Skin epidermis (tissue), 12 donors: ENCODE results near the gene VWA7.

Source experiments
- H3K27ac ChIP-seq, 21 experiments: fragments of 200-600 bp; sonication (generic) in 11 of 21; one replicate each; pipeline ENCODE4 v1.5.0; 2020; ENCODE audit warnings: mild to moderate bottlenecking in 3 of 21, inconsistent platforms in 2 of 21, moderate library complexity in 2 of 21
- H3K4me3 ChIP-seq, 7 experiments: fragments of 200-600 bp; sonication (generic) in 2 of 7; one replicate each; pipeline ENCODE4 v1.5.0; 2020; ENCODE audit warnings: inconsistent platforms in 2 of 7, mild to moderate bottlenecking in 2 of 7, moderate library complexity in 1 of 7

VWA7 gene

DNA sequence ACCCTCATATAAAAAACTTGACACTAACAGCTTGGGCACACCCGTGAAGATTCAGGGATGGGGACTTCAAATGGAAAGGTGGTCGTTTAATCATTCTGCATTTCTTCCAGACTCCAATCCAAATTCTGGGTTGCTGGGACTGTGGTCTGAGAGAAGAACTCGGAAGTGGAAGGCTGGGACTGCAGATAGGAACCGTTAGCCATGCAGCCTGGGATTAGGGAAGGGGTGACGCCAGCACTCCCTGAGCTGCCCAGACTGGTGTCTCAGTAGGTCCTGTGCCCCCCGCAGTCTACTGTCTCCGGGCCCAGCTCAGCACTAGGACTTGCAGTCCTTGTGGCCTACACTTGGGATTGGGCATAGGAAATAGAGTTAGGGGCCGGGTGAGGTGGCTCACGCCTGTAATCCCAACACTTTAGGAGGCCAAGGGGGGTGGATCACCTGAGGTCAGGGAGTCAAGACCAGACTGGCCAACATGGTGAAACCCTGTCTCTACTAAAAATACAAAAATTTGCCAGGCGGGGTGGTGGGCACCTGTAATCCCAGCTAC, 40.3 kb downstream of the VWA7 start:
- Histone ChIP-seq H3K4me3 (peak overlapping the region; percentile 48 to 85 (median 71)), H3K27ac (peak overlapping the region; percentile 68 to 100 (median 95))

GRCh38 chr6:31736021-31736767, 40.9 kb downstream of the VWA7 start, which contains the start of gene CLIC1:
Gene CLIC1, minus strand, starts transcription at chr6:31736530. Its CDS starts 230 bp downstream, at chr6:31736300.
- peak within 1 kb of the TSS; percentile 68 to 100 (median 95) for H3K27ac ChIP-seq
- H3K4me3 ChIP-seq, result peak within 1 kb of the TSS; percentile 48 to 85 (median 71)

- peak overlapping the region; percentile 48 to 85 (median 71) for H3K4me3 ChIP-seq
- H3K27ac ChIP-seq, result peak overlapping the region; percentile 68 to 100 (median 95)
Measured at GRCh38 chr6:31734821-31735406, 42.2 kb downstream of the VWA7 start.

DNA sequence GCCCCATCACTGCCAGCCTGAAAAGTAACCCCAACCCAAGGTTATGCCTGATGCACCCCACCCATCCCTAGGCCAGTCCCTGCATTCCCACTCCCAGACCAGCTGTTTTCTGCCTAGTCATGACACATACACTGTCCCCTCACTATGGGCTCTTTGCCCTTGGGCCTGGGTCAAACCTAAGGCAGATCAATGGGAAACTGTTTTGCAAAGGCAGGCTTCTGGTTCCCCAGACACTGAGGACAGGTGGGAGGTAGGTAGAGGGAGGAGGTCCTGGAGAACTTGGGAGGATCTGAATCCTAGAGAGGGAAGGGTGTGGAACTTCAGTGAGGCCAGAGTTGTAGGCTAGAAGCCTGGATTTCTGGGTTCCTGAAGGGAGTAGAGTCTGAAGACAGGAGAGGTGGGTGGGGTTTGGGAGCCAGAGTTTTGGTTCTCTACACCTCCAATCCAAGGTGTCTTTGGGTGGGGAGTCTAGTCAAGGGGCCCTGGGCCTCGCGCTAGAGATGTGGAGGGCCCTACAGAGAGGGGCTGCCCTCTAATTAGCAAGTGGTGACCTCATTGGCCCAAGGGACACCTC, 42.8 kb downstream of the VWA7 start:
- peak overlapping the region; percentile 48 to 85 (median 71) for H3K4me3 ChIP-seq
- peak overlapping the region in 20 of 21 experiments; percentile 81 to 100 (median 95) for H3K27ac ChIP-seq

DNA sequence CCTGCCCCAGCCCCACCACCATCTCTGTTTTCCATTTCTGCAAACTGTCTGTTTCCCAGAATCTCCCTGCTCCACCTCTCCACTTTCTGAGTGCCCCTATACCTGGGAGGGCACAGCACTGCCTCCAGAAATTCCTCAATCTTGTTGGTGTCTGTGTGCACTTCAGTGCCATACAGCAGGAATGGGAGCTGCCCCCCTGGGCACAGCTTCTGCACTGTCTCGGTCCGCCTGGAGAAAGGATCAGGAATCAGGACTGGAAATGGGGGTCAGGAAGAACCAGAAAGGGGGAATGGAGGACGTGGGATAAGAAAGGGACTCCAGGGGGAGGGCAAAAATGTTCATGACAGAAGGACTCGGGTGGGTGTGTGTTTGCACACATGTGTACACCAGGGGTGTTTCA, 43.4 kb downstream of the VWA7 start:
- H3K27ac ChIP-seq, result peak overlapping the region in 18 of 21 experiments; percentile 83 to 100 (median 96)
- peak overlapping the region in 2 of 7 experiments; percentile 55 to 80 for H3K4me3 ChIP-seq

GRCh38 chr6:31732029-31732428, 45.1 kb downstream of the VWA7 start:
- peak overlapping the region in 3 of 21 experiments; percentile 12 to 39 (median 15) for H3K27ac ChIP-seq
- no peak overlapping the region for H3K4me3 ChIP-seq

- H3K4me3 ChIP-seq, result peak overlapping the region in 3 of 7 experiments; percentile 81 to 82 (median 82)
Measured at GRCh38 chr6:31730631-31731086, 46.5 kb downstream of the VWA7 start.

GRCh38 chr6:31729979-31730630, 47.0 kb downstream of the VWA7 start:
- peak overlapping the region; percentile 51 to 95 (median 89) for H3K27ac ChIP-seq
- peak overlapping the region; percentile 52 to 82 (median 77) for H3K4me3 ChIP-seq

More at GRCh38 chr6:31730631-31731086, 46.5 kb downstream of the VWA7 start:
- peak overlapping the region in 16 of 21 experiments; percentile 83 to 95 (median 91) for H3K27ac ChIP-seq

- peak overlapping the region; percentile 52 to 82 (median 77) for H3K4me3 ChIP-seq
- H3K27ac ChIP-seq, result peak overlapping the region; percentile 51 to 95 (median 89)
Measured at GRCh38 chr6:31729515-31729978, 47.6 kb downstream of the VWA7 start.

DNA sequence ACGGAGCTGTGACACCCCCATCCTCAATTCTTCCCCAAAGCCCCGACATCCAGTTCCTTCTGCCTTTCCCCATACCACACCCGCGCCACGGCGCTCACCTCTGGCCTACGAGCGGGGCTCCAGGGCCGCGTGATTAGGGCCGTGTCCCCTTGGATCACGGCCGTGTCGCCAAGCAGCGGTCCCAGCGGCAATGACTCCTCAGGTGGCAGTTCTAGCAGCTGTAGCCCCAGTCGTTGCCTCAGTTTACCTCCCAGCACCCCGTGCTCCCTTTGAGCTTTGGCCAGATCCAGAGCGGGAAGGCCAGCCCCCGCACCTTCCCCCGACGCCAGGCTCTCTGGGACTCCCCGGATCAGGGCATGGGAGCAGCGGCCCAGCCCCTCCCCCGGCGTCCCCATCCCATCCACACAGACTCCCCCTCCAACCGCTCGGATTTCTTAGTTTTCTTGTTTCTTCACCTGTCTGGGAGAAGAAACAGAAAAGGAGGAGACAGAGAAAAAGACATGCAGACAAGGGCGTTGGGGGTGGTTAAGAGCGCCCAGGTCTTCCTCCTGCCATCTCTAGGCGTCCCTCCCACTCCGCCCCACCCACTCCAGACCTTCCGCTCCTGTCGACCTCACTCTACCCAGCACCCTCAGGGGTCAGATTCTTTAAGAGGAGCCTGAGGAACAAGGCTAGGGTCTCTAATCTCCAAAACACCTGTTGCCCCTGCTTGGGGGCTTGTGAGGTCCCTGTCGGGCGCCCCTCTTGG, 48.2 kb downstream of the VWA7 start, which contains the start of gene DDAH2:
Gene DDAH2, minus strand, starts transcription at position 533 of the 748 bp plus-strand sequence. Its CDS starts 138 bp downstream, at position 395.
- Histone ChIP-seq H3K4me3 (peak within 1 kb of the TSS; percentile 52 to 82 (median 77)), H3K27ac (peak within 1 kb of the TSS; percentile 56 to 95 (median 89))

- peak overlapping the region; percentile 52 to 82 (median 77) for H3K4me3 ChIP-seq
- H3K27ac ChIP-seq, result peak overlapping the region; percentile 56 to 95 (median 86)
Measured at GRCh38 chr6:31727717-31728671, 49.1 kb downstream of the VWA7 start.

- Histone ChIP-seq H3K4me3 (no peak overlapping the region), H3K27ac (peak overlapping the region in 19 of 21 experiments; percentile 43 to 93 (median 85))
Measured at GRCh38 chr6:31727034-31727716, 50.0 kb downstream of the VWA7 start.

GRCh38 chr6:31725502-31726350, 51.4 kb downstream of the VWA7 start:
- Histone ChIP-seq H3K4me3 (no peak overlapping the region), H3K27ac (peak overlapping the region in 9 of 21 experiments; percentile 6 to 84 (median 28))

DNA sequence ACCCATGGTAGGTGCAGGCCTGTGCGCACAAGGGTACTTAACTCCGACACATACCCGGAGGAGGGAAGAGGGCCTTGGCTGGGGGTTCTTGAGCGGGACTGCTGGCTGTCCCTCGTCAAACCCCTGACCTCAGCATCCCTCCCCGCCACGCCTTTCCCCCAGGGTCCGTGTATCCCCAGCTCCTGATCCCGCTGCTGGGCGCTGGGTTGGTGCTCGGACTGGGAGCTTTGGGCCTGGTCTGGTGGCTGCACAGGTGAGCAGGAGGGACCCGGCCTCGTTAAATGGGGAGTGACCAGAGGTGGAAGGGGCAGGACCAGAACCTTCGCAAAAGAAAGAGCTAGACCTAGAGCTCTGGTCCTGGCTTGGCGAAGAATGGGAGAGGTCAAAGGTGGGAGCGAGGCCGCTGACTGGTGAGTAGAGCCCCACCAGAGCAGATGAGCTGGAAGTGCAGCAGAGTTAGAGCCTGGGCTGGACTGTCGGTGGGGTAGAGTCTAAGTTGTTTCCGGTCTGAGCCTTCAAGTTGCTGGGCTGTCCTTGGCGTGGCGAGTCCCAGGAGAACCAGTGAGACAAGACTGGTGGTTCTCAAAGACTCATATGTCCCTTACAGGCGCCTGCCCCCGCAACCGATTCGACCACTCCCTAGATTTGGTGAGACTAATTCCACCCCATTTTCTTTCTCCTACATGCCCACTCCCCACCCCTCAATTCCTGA, 53.0 kb downstream of the VWA7 start:
- H3K4me3 ChIP-seq, result no peak overlapping the region
- H3K27ac ChIP-seq, result peak overlapping the region in 4 of 21 experiments; percentile 43 to 57 (median 52)
